ENCODE results near the gene UBD.

Gene UBD

GRCh38 chr6:29517728-29518440 is 41.6 kb downstream of the UBD start:
- POLR2A ChIA-PET, result no interaction called here
- no peaks in the 10 kb centered on the region for H3K36me3 ChIP-seq (ENCODE audit: control insufficient read depth in 4 of 4, insufficient read depth in 4 of 4, low read length in 3 of 4)

DNA sequence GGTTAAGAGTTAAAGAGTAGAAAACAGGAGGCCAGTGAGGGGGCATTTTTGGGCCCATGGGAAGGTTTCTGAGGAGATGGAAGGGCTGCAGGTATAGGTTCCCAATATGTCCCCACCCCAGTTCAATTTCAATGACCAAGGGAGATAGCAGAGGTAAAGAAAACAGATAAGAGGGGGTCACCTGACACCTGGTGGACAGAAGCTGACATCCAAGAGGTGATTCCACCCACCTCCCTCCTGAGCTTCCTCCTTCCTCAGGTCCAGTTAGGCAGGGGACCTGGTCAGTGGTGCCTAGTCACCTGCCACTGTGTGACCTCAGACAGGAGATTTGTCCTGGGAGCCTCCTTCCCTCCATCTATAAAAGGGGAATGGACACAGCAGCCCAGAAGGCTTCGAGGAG is 42.3 kb downstream of the UBD start:
- WGBS (ENCODE audit: insufficient coverage), result 83% methylated on average over 1 of the region's 1 CpG
- H3K36me3 ChIP-seq (ENCODE audit: control insufficient read depth in 4 of 4, insufficient read depth in 4 of 4, low read length in 3 of 4), result no peaks in the 10 kb centered on the region
- H3K4me3 ChIP-seq (ENCODE audit: control insufficient read depth in 1 of 7, extremely low read depth in 1 of 7, insufficient read depth in 4 of 7, low read depth in 2 of 7, low read length in 6 of 7), result no peak overlapping the region
- no peak overlapping the region for H3K27ac ChIP-seq (ENCODE audit: insufficient read depth in 1 of 2, low read depth in 1 of 2, low read length in 2 of 2, poor library complexity in 1 of 2, severe bottlenecking in 2 of 2)
- ChIA-PET CTCF (no interaction called here), POLR2A (no interaction called here)
- no peak for DNase-seq
- H3K9me3 ChIP-seq (ENCODE audit: control extremely low read depth in 1 of 5, control insufficient read depth in 4 of 5, insufficient read depth in 2 of 5, low read depth in 1 of 5, low read length in 4 of 5), result no peaks in the 10 kb centered on the region
- H3K27me3 ChIP-seq (replicated peaks in 2 of 5; ENCODE audit: control insufficient read depth in 4 of 5, insufficient read depth in 5 of 5, low read length in 4 of 5), result no peaks in the 10 kb centered on the region
- peaks cover 0 to 15% (median 2%) of the 10 kb centered on the region in 4 experiments for H3K4me1 ChIP-seq (ENCODE audit: control extremely low read depth in 1 of 4, control insufficient read depth in 4 of 4, insufficient read depth in 4 of 4, low read length in 3 of 4)

More at GRCh38 chr6:29517728-29518440, 41.6 kb downstream of the UBD start:
- Histone ChIP-seq H3K4me1 (ENCODE audit: control extremely low read depth in 1 of 4, control insufficient read depth in 4 of 4, insufficient read depth in 4 of 4, low read length in 3 of 4) (peaks cover 0 to 15% (median 2%) of the 10 kb centered on the region in 4 experiments), H3K9me3 (ENCODE audit: control extremely low read depth in 1 of 5, control insufficient read depth in 4 of 5, insufficient read depth in 2 of 5, low read depth in 1 of 5, low read length in 4 of 5) (no peaks in the 10 kb centered on the region), H3K27me3 (replicated peaks in 2 of 5; ENCODE audit: control insufficient read depth in 4 of 5, insufficient read depth in 5 of 5, low read length in 4 of 5) (no peaks in the 10 kb centered on the region), H3K4me3 (ENCODE audit: control insufficient read depth in 1 of 7, extremely low read depth in 1 of 7, insufficient read depth in 4 of 7, low read depth in 2 of 7, low read length in 6 of 7) (no peak overlapping the region), H3K27ac (ENCODE audit: insufficient read depth in 1 of 2, low read depth in 1 of 2, low read length in 2 of 2, poor library complexity in 1 of 2, severe bottlenecking in 2 of 2) (no peak overlapping the region)
- WGBS (ENCODE audit: insufficient coverage), result 94% methylated on average over 5 of the region's 7 CpGs
- CTCF ChIA-PET, result no interaction called here
- no peak for DNase-seq

GRCh38 chr6:29516108-29516507 is 43.4 kb downstream of the UBD start:
- H3K4me1 ChIP-seq (ENCODE audit: control extremely low read depth in 1 of 4, control insufficient read depth in 4 of 4, insufficient read depth in 4 of 4, low read length in 3 of 4), result peaks cover 0 to 15% (median 2%) of the 10 kb centered on the region in 4 experiments
- peak; percentile 52 to 85 (median 83) for DNase-seq
- ChIA-PET CTCF (no interaction called here), POLR2A (no interaction called here)
- H3K9me3 ChIP-seq (ENCODE audit: control extremely low read depth in 1 of 5, control insufficient read depth in 4 of 5, insufficient read depth in 2 of 5, low read depth in 1 of 5, low read length in 4 of 5), result no peaks in the 10 kb centered on the region
- H3K27ac ChIP-seq (ENCODE audit: insufficient read depth in 1 of 2, low read depth in 1 of 2, low read length in 2 of 2, poor library complexity in 1 of 2, severe bottlenecking in 2 of 2), result no peak overlapping the region
- WGBS (ENCODE audit: insufficient coverage), result 16% methylated on average over 4 of the region's 6 CpGs
- H3K36me3 ChIP-seq (ENCODE audit: control insufficient read depth in 4 of 4, insufficient read depth in 4 of 4, low read length in 3 of 4), result no peaks in the 10 kb centered on the region
- H3K27me3 ChIP-seq (replicated peaks in 2 of 5; ENCODE audit: control insufficient read depth in 4 of 5, insufficient read depth in 5 of 5, low read length in 4 of 5), result no peaks in the 10 kb centered on the region
- no peak overlapping the region for H3K4me3 ChIP-seq (ENCODE audit: control insufficient read depth in 1 of 7, extremely low read depth in 1 of 7, insufficient read depth in 4 of 7, low read depth in 2 of 7, low read length in 6 of 7)

- CTCF ChIA-PET, result interaction anchor here (1.5 kb wide), 1 partner anchor 14 kb away, joined by 4 read pairs; no protein-coding TSS in a partner anchor
Observed at GRCh38 chr6:29510746-29511300, 48.7 kb downstream of the UBD start.

DNA sequence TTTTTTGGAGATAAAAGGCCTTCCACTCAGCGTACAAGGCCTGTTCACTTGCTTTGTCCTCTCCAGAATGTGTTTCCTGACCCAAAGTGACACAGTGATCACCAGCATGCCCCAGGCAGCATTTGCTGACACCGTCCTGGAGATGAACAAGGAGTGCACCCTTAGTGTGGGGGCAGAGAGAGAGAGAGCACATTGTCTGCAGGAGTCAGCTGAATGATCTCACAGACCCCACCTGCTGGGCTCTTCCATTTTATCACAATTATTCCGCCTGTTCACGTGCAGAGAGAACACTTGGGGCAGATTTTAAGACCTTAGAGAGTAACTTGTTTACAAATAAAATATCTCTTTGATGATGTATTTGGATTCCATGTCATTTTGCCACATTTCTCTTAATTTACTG is 49.3 kb downstream of the UBD start:
- no peaks in the 10 kb centered on the region for H3K9me3 ChIP-seq (ENCODE audit: control extremely low read depth in 1 of 5, control insufficient read depth in 4 of 5, insufficient read depth in 2 of 5, low read depth in 1 of 5, low read length in 4 of 5)
- H3K27ac ChIP-seq (ENCODE audit: insufficient read depth in 1 of 2, low read depth in 1 of 2, low read length in 2 of 2, poor library complexity in 1 of 2, severe bottlenecking in 2 of 2), result no peak overlapping the region
- no peaks in the 10 kb centered on the region for H3K36me3 ChIP-seq (ENCODE audit: control insufficient read depth in 4 of 4, insufficient read depth in 4 of 4, low read length in 3 of 4)
- no peak overlapping the region for H3K4me3 ChIP-seq (ENCODE audit: control insufficient read depth in 1 of 7, extremely low read depth in 1 of 7, insufficient read depth in 4 of 7, low read depth in 2 of 7, low read length in 6 of 7)
- WGBS (ENCODE audit: insufficient coverage), result 90% methylated on average over 2 of the region's 4 CpGs
- H3K27me3 ChIP-seq (replicated peaks in 2 of 5; ENCODE audit: control insufficient read depth in 4 of 5, insufficient read depth in 5 of 5, low read length in 4 of 5), result no peaks in the 10 kb centered on the region
- POLR2A ChIA-PET, result no interaction called here
- CTCF ChIA-PET, result interaction anchor here (1.5 kb wide), 1 partner anchor 15 kb away, joined by 4 read pairs; no protein-coding TSS in a partner anchor
- no peaks in the 10 kb centered on the region for H3K4me1 ChIP-seq (ENCODE audit: control extremely low read depth in 1 of 4, control insufficient read depth in 4 of 4, insufficient read depth in 4 of 4, low read length in 3 of 4)
- DNase-seq, result peak in 2 of 3 donors; percentile 26 to 30

More at GRCh38 chr6:29510746-29511300, 48.7 kb downstream of the UBD start:
- H3K4me1 ChIP-seq (ENCODE audit: control extremely low read depth in 1 of 4, control insufficient read depth in 4 of 4, insufficient read depth in 4 of 4, low read length in 3 of 4), result peaks cover 0 to 1% (median 0%) of the 10 kb centered on the region in 4 experiments
- H3K27me3 ChIP-seq (replicated peaks in 2 of 5; ENCODE audit: control insufficient read depth in 4 of 5, insufficient read depth in 5 of 5, low read length in 4 of 5), result no peaks in the 10 kb centered on the region
- H3K27ac ChIP-seq (ENCODE audit: insufficient read depth in 1 of 2, low read depth in 1 of 2, low read length in 2 of 2, poor library complexity in 1 of 2, severe bottlenecking in 2 of 2), result no peak overlapping the region
- 94% methylated on average over 2 of the region's 2 CpGs for WGBS (ENCODE audit: insufficient coverage)
- no peaks in the 10 kb centered on the region for H3K9me3 ChIP-seq (ENCODE audit: control extremely low read depth in 1 of 5, control insufficient read depth in 4 of 5, insufficient read depth in 2 of 5, low read depth in 1 of 5, low read length in 4 of 5)
- POLR2A ChIA-PET, result no interaction called here
- H3K36me3 ChIP-seq (ENCODE audit: control insufficient read depth in 4 of 4, insufficient read depth in 4 of 4, low read length in 3 of 4), result no peaks in the 10 kb centered on the region
- no peak overlapping the region for H3K4me3 ChIP-seq (ENCODE audit: control insufficient read depth in 1 of 7, extremely low read depth in 1 of 7, insufficient read depth in 4 of 7, low read depth in 2 of 7, low read length in 6 of 7)
- no peak for DNase-seq

DNA sequence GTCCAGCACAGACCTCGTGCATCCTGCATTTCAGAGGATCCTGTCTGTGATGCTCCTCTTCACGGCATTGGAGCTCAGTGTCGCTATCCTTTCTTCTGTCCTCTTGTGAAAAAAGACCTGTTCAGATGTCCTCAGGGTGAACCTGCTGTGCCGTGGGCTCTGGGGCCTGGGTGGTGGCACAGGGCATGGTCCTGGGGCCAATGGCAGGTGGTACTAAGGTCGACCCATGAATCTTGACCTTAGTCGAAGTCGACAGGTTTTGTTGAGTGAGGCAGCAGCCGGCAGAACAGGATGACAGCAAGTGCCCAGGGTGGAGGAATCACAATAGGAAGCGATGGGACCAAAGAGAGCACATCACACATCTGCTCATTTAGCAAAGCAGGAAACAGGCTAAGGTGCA is 49.8 kb downstream of the UBD start:
- H3K4me3 ChIP-seq (ENCODE audit: control insufficient read depth in 1 of 7, extremely low read depth in 1 of 7, insufficient read depth in 4 of 7, low read depth in 2 of 7, low read length in 6 of 7), result no peak overlapping the region
- H3K27ac ChIP-seq (ENCODE audit: insufficient read depth in 1 of 2, low read depth in 1 of 2, low read length in 2 of 2, poor library complexity in 1 of 2, severe bottlenecking in 2 of 2), result no peak overlapping the region
- ChIA-PET CTCF (no interaction called here), POLR2A (no interaction called here)
- H3K36me3 ChIP-seq (ENCODE audit: control insufficient read depth in 4 of 4, insufficient read depth in 4 of 4, low read length in 3 of 4), result no peaks in the 10 kb centered on the region
- H3K9me3 ChIP-seq (ENCODE audit: control extremely low read depth in 1 of 5, control insufficient read depth in 4 of 5, insufficient read depth in 2 of 5, low read depth in 1 of 5, low read length in 4 of 5), result no peaks in the 10 kb centered on the region
- no peak for DNase-seq
- H3K27me3 ChIP-seq (replicated peaks in 2 of 5; ENCODE audit: control insufficient read depth in 4 of 5, insufficient read depth in 5 of 5, low read length in 4 of 5), result no peaks in the 10 kb centered on the region
- WGBS (ENCODE audit: insufficient coverage), result 97% methylated on average over 9 of the region's 9 CpGs
- no peaks in the 10 kb centered on the region for H3K4me1 ChIP-seq (ENCODE audit: control extremely low read depth in 1 of 4, control insufficient read depth in 4 of 4, insufficient read depth in 4 of 4, low read length in 3 of 4)

DNA sequence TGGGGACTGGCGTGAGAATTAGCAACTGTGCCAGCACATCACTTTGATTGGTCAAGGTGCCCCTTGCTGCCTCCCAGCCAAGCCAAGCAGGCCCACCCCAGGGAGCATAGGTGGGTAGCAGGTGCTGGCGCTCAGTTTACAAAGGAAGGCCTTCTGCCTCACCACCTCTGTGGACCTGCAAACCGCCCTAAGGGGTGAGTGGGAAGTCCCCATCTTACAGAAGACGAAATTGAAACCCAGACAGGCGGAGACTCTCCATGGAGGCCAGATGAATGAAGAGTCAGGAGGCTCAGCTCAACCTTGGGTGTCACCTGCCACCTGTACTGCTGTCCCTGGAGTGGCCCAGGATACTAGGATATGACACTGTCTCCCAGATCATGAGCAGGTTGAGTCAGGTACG is 50.3 kb downstream of the UBD start:
- Histone ChIP-seq H3K27ac (ENCODE audit: insufficient read depth in 1 of 2, low read depth in 1 of 2, low read length in 2 of 2, poor library complexity in 1 of 2, severe bottlenecking in 2 of 2) (no peak overlapping the region), H3K27me3 (replicated peaks in 2 of 5; ENCODE audit: control insufficient read depth in 4 of 5, insufficient read depth in 5 of 5, low read length in 4 of 5) (no peaks in the 10 kb centered on the region), H3K4me1 (ENCODE audit: control extremely low read depth in 1 of 4, control insufficient read depth in 4 of 4, insufficient read depth in 4 of 4, low read length in 3 of 4) (no peaks in the 10 kb centered on the region), H3K4me3 (ENCODE audit: control insufficient read depth in 1 of 7, extremely low read depth in 1 of 7, insufficient read depth in 4 of 7, low read depth in 2 of 7, low read length in 6 of 7) (no peak overlapping the region), H3K36me3 (ENCODE audit: control insufficient read depth in 4 of 4, insufficient read depth in 4 of 4, low read length in 3 of 4) (no peaks in the 10 kb centered on the region), H3K9me3 (ENCODE audit: control extremely low read depth in 1 of 5, control insufficient read depth in 4 of 5, insufficient read depth in 2 of 5, low read depth in 1 of 5, low read length in 4 of 5) (no peaks in the 10 kb centered on the region)
- CTCF ChIA-PET, result interaction anchor here (1.3 kb wide), 1 partner anchor 21 kb away, joined by 3 read pairs; the partner anchor contains the start of gene MAS1L
- POLR2A ChIA-PET, result no interaction called here
- WGBS (ENCODE audit: insufficient coverage), result 100% methylated on average over 5 of the region's 6 CpGs
- no peak for DNase-seq

Data from common myeloid progenitor, CD34-positive (primary cell).